Measurements from ENCODE around the gene PCSK4. TPM values are rescaled to one million over a fixed set of nuclear protein-coding genes. Genes with fewer than 3 reads are reported as not detected.

PCSK4 gene
- total RNA-seq, 1 donor from 2014 or later: 37.7 TPM

DNA sequence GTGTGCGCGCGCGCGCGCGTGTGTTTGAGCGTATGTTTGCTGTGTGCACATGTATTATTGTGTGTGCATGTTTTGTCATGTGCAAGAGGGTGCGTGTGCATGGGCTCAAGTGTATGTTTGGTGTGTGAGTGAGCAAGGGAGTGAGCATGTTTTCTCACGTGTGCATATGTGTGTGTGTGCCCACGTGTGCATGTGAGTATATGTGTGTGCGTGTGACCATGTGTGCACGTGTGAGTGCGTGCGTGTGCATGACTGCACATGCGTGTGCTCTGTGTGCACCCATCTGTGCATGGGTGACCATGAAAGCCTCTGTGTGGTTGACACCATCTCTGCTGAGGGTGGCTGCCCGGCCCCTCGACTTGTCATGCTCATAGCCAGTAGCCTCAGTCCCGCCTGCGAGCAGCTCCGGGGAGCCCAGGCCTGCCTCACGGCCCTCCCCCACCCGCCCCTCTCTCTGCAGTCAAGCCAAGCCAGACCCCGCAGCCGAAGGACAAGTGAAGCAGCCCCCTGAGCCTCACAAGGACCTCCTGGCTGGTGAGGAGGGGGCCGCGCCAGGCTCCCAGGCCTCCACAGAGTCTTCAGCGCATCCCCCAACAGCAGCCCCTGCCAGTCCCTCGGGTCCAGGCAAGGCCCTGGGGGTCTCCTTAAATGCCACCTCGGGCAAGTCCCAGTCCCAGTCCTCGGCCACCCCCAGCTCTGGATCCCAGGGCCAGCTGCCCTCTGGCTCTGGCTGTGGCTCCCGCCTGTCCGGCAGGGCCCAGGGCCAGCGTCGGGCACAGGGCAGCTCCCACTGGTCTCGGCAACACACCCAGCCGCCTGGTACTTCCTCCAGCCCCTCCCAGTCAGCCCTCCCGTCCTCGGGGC, 6.8 kb upstream of the PCSK4 start:
- TF ChIP-seq CTCF (IDR thresholded peaks at IDR 0.05; ENCODE audit: unreplicated experiment): no peak
- DNase-seq (ENCODE audit: low spot score, unreplicated experiment): no peak
- H3K27ac Mint-ChIP-seq: peak overlapping the region; percentile 57
- peaks cover 2% of the 10 kb centered on the region for H3K27me3 Mint-ChIP-seq
- no peaks in the 10 kb centered on the region for H3K36me3 Mint-ChIP-seq (ENCODE audit: insufficient read depth)
- H3K4me1 Mint-ChIP-seq (ENCODE audit: low read depth): peaks cover 14% of the 10 kb centered on the region
- no peaks in the 10 kb centered on the region for H3K9me3 Mint-ChIP-seq (ENCODE audit: low read depth)
- peak overlapping the region; percentile 24 for H3K4me3 Mint-ChIP-seq (ENCODE audit: low read depth)

GRCh38 chr19:1495799-1496713, 5.9 kb upstream of the PCSK4 start:
- H3K27ac Mint-ChIP-seq: peak overlapping the region; percentile 57
- peaks cover 14% of the 10 kb centered on the region for H3K4me1 Mint-ChIP-seq (ENCODE audit: low read depth)
- TF ChIP-seq CTCF (IDR thresholded peaks at IDR 0.05; ENCODE audit: unreplicated experiment): no peak
- H3K36me3 Mint-ChIP-seq (ENCODE audit: insufficient read depth): no peaks in the 10 kb centered on the region
- H3K9me3 Mint-ChIP-seq (ENCODE audit: low read depth): no peaks in the 10 kb centered on the region
- H3K4me3 Mint-ChIP-seq (ENCODE audit: low read depth): peak overlapping the region; percentile 24
- DNase-seq (ENCODE audit: low spot score, unreplicated experiment): no peak
- peaks cover 7% of the 10 kb centered on the region for H3K27me3 Mint-ChIP-seq

- no peaks in the 10 kb centered on the region for H3K9me3 Mint-ChIP-seq (ENCODE audit: low read depth)
- no peaks in the 10 kb centered on the region for H3K36me3 Mint-ChIP-seq (ENCODE audit: insufficient read depth)
- peaks cover 7% of the 10 kb centered on the region for H3K27me3 Mint-ChIP-seq
- no peak for DNase-seq (ENCODE audit: low spot score, unreplicated experiment)
- H3K4me3 Mint-ChIP-seq (ENCODE audit: low read depth): no peak overlapping the region
- peaks cover 15% of the 10 kb centered on the region for H3K4me1 Mint-ChIP-seq (ENCODE audit: low read depth)
- no peak overlapping the region for H3K27ac Mint-ChIP-seq
- TF ChIP-seq CTCF (IDR thresholded peaks at IDR 0.05; ENCODE audit: unreplicated experiment): no peak
Measured at GRCh38 chr19:1495051-1495798, 5.1 kb upstream of the PCSK4 start.

- Mint-ChIP-seq H3K4me3 (ENCODE audit: low read depth) (no peak overlapping the region), H3K27me3 (peaks cover 7% of the 10 kb centered on the region), H3K4me1 (ENCODE audit: low read depth) (peaks cover 19% of the 10 kb centered on the region), H3K36me3 (ENCODE audit: insufficient read depth) (no peaks in the 10 kb centered on the region), H3K9me3 (ENCODE audit: low read depth) (no peaks in the 10 kb centered on the region), H3K27ac (no peak overlapping the region)
- TF ChIP-seq CTCF (IDR thresholded peaks at IDR 0.05; ENCODE audit: unreplicated experiment): no peak
- DNase-seq (ENCODE audit: low spot score, unreplicated experiment): no peak
Measured at GRCh38 chr19:1494115-1494815, 4.1 kb upstream of the PCSK4 start.

All from progenitor cell of endocrine pancreas (in vitro differentiated cells).